Stimulated activated CD4-positive, alpha-beta T cell treated with anti-CD3 and anti-CD28 coated beads, Interleukin-1b, Interleukin-23, amount 100 ng/mL, for 4 hours (primary cell): ENCODE results near the gene HYAL3.

Experiments
- DNase-seq, 2 donors: peaks; one replicate each; pipeline ENCODE4 v3.0.0-alpha.2; 2020; ENCODE audit warnings: low read depth in 2 of 2

Gene HYAL3, protein sequence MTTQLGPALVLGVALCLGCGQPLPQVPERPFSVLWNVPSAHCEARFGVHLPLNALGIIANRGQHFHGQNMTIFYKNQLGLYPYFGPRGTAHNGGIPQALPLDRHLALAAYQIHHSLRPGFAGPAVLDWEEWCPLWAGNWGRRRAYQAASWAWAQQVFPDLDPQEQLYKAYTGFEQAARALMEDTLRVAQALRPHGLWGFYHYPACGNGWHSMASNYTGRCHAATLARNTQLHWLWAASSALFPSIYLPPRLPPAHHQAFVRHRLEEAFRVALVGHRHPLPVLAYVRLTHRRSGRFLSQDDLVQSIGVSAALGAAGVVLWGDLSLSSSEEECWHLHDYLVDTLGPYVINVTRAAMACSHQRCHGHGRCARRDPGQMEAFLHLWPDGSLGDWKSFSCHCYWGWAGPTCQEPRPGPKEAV

DNA sequence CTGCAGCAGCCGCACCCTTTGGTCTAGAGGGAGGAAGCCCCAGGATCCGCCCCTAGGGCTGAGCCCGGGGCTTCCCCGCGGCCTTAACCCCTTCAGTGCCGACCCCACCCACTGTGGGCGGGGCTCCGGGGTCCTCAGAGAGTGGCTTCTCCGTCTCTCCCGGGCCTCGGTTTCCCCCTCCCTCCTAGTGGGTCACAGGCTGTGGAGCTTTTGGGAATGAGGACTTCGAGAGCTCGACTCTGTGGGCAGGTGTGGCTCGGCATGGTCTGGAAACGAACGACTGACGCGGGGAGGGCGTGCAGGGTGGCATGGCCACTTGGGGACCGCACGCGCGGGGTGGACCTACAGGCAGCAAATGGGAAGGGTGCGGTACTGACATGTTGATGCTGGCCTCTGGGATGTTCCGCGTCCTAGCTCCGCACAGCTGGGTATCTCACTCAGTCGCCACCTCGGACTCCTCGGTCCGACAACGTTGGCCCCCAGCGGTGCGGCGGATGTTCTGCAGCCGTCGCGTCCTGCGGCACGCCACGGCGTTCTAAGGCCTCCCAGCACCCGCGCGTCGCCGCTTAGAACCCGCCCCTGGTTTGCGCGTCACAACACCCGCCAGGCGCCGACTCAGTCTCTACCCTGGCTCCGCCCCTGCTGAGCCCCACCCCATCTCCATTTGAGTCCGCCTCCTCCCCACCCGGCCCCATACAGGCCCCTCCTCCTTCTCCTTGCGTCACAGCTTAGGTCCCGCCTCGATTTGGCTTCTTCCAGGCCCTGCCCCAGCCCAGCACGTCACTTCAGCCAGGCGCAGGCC is at the start of gene HYAL3, which contains the start of gene NAA80:
TSS of gene HYAL3 (minus strand) at position 570 of the 802 bp plus-strand sequence. CDS start 3,803 bp downstream, outside the sequence.
TSS of gene NAA80 (minus strand) at position 570 of the 802 bp plus-strand sequence. CDS start 1,942 bp downstream, outside the sequence.
- DNase-seq: peak; percentile 98 to 99

DNA sequence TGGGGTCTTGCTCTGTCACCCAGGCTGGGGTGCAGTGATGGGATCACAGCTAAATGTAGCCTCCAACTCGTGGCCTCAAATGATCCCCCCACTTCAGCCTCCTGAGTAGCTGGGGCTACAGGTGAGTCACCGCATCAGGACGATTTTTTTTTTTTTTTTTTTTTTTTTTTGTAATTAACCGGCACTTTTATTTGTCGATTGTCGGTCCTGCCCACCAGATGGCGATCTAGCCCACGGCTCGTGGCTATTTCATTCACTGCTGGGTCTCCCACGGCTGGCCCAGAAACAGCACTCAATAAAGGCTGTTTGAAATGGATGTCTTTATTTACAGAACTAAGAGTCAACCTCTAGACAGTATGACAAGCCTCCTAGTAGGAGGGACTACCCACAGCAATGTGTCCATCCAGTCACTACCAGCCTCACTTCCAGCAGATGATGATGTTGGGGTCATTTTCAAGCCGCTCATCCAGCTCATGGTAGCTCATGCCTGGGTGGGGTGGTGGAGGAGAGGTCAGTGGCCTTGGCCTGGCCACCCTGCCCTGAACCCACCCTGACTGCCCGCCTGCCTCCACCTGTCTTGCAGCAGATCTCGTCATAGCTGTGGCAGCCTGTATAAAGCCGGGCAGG is 48.1 kb upstream of the HYAL3 start:
- DNase-seq: peak; percentile 56 to 63

DNA sequence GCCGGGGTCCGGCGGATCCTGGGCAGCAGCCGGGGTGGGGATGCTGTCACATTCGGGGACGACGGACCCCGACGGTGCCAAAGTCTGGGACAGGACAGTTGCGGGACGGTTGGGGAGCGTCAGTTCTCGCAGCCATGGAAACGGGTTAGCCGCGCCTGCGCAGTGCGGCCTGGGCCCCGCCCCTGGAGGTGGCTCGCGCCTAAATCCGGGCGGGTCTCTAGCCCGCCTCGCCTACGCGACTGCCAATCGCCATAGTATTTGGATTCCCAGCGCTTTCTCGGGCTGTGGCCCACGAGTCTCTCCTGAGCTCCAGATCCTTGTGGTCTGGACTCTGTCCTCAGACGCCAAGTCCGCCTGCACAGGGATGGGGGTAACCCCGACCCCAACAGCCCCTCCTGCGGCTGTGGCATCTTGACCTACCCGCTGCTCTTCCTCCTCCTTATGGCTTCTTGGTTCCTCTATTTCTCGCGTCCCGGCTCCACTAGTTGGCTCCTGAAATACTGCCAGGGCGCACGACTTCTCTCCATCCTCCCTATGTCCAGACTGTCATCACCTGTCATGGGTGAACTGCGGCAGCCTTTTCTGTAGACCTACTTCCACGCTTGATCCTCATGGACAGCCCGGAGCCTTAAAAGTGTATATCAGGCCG is 46.5 kb upstream of the HYAL3 start, which contains the start of gene ZMYND10:
TSS of gene ZMYND10 (minus strand) at position 147 of the 649 bp plus-strand sequence. CDS start 153 bp downstream, outside the sequence.
- peak; percentile 54 to 69 for DNase-seq

DNA sequence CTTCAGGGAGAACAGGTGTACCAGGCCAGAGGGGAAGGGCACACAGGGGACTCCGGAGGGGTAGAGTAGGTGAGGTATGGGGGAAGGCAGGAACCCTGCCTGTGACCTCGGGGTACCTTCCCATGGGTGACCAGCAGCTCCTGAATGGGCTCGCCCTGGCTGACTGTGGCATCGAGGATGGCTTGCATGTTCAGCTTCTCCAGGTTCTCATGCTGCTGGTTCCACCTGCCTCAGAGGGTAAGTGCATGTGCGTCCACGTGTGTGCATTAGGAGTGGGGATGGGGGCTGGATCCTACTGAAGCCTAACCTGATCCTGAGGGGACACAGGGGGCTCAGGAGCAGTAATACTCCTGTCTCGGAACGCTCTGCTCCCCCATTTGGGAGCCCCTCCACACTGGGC is 45.8 kb upstream of the HYAL3 start:
- no peak for DNase-seq

DNA sequence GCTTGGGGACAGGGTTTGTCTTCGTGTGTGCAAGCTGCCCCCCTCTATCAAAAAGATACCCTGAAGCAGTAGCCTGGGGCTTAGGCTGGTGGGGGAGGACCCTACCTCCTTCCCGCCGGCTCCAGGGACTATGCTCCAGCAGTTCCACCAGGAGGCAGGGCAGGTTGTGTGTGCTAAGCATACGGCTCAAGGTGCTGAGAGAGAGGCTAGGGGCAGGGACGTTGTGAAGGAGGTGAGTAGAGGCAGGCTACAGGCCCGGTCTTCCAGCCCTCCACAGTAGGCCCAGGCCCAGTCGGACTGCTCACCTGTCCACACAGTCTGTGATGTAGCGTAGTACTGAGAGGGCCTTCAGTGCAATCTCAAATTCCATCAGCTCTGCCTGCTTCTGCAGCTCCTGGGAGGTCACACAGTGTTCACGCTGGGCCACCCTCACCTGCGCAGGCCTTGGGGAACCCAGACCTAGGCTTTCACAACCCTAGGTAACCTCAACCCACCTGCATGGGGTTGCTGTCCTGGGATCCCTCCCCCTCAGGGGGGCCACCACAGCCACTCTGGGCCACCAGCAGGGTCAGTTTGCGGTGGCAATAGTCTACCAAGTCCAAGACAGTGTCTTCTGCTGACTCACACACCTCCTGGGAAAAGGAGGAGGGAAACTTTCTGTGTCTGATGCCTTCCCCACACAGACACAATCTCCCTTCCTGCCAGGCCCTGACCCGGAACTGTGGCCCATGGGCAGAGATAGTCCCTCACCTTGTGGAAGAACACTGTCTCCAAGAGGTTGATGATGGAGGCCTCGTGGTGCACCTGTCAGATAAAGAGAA is 43.8 kb upstream of the HYAL3 start:
- DNase-seq: no peak

DNA sequence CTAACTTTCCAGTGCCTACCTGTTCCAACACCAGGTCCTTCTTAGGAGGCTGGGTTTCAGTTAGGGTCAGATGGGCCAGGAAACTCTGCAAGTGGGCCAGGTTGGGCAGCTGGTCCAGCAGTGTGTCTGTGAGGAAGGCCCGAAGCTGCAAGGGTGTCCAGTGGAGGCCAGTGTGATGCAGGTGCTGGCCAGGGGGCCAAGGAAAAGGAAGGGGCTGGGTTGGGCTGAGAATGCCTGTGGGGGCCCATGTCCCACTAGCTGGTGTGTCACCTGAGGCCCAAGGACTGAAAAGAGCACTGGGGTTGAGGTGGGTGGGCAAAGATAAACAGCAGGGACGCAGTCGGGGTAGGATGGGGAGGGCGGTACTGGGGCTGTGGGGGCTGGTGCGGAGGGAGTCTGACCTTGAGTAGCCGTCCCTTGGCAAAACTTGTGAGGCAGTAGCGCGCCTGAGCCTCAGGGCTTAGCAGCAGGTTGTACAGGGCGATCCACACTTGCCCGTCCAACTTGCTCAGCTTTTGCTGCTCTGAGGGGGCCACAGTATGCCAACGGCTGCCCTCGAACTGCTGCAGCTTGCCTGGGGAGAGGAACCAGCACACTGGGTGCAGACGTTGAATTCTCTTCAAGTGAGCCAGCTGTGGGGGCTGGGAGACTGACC is 42.9 kb upstream of the HYAL3 start:
- no peak for DNase-seq

DNA sequence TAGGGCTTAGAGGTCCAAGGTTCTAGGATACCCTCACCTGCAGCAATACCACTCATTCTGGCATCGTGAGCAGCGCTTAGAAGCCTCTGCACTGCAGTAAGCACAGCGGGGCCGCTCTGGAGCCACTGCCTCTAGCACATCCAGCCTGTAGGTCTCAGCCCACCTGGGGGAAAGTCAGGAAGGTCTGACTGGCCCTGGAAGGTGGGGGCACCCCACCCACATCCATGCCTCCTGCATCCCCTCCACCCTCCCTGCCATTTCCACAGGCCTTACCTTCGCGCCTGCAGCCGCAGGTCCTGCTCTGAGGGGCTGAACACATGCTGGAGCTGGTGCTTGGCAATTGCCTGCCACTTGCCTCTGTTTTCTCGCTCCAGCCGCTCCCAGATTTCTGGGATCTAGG is 42.3 kb upstream of the HYAL3 start:
- DNase-seq: no peak

DNA sequence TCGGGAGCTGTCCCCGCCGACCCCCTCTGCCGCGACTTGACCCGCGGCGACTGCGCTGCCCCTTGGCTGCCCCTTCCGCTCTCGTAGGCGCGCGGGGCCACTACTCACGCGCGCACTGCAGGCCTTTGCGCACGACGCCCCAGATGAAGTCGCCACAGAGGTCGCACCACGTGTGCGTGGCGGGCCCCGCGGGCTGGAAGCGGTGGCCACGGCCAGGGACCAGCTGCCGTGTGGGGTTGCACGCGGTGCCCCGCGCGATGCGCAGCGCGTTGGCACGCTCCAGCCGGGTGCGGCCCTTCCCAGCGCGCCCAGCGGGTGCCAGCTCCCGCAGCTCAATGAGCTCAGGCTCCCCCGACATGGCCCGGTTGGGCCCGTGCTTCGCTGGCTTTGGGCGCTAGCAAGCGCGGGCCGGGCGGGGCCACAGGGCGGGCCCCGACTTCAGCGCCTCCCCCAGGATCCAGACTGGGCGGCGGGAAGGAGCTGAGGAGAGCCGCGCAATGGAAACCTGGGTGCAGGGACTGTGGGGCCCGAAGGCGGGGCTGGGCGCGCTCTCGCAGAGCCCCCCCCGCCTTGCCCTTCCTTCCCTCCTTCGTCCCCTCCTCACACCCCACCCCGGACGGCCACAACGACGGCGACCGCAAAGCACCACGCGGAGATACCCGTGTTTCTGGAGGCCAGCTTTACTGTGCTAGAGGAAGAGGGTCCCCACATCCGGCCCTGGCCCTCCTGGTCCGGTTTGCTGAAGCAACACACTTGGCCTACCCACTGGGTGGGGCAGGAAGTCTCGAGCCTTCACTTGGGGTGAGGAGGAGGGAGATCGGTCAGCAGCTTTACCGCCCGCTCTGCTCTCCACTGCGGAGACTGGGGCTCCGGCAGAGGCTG is 41.5 kb upstream of the HYAL3 start, which contains the start of gene RASSF1:
TSS of gene RASSF1 (minus strand) at position 389 of the 882 bp plus-strand sequence. CDS start at position 358, 31 bp downstream.
- peak in 1 of 2 donors; percentile 64 for DNase-seq

DNA sequence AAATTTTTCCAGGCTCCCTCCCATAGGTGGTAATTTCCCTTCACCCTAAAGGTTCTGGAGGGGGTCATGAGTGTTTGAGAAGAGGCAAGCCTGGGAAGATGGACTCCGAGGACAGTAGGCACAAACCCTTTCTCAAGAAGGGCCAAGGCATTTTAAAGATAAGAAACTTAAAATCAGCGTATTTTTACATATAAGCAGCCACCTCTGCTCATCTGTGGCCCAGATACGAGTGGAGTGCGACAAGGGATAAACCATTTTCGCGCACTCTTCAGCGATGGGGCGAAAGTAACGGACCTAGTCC is 40.9 kb upstream of the HYAL3 start:
- DNase-seq: no peak

DNA sequence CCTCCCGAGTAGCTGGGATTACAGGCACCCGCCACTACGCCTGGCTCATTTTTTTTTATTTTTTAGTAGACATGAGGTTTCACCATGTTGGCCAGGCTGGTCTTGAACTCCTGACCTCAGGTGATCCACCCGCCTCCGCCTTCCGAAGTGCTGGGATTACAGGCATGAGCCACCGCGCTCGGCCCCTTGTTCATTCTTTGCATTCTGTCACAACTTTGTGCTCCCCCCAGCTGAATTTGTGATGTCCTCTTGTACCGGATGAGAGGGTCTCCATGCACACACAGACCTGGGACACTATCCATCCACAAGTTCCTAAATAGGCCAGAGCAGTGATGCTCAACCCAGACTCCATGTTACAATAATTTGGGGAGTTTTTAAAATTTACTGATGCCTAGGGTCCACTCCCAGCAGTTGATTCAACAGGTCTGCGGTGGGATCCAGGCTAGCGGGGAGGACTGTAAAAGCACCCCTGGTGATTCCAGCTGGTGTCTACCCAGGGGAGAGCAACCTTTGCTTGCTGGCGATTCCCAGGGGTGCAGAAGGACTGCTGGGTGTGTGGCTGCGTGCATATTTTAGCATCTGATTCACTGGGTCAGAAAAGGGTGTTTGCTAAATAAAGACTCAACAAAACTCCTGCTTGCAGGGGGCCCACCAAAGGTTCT is 40.4 kb upstream of the HYAL3 start:
- DNase-seq: no peak

DNA sequence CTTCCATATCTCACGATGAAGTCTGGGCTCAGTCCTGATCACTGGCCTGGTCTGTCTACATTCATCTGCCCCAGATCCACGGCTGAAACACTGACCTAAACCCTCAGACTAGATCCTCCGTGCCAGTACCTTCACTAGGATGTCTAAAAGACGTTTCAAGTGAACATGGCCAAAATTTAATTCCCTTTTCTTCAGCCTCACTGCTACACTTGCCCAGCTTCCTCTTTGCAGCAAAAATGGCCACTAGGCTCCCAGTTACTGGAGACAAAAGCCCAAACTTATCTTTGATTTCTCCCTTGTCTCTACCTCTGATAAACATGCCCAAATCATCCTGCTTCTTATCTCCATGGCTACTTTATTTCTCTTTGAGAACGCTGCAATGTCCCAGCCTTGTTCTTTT is 39.8 kb upstream of the HYAL3 start:
- DNase-seq: no peak

DNA sequence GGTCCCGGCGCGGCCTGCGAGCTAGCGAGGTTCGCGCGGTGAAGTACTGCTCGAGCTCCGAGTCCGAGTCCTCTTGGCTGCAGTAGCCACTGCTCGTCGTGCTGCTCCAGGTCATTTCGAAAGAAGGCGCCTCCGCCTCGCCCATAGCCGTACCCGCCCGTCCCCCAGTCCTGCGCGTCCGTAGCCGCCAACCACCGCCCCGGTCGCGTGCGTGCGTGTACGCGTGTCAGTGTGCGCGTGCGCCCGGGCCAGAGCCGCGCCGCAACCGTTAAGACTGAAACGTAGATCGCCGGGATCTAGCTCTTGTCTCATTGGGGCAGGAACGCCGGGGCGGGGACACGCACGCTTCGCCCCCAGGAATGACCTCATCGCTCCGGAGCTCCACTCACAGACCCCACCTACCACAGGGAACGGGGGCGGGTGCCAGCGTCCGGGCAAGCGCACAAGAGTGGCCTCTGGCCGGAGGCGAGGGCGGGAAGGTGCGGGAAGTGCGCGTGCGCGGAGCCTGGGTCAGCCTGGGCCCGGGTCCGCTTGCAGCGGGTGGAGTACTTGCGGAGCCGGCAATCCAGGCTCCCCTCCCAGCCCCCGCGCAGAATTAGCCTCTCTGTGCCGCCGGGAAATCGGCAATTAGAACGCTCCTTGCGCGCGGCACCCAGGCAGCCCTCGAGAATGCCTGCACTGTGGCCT is 38.1 kb upstream of the HYAL3 start:
- DNase-seq: peak; percentile 87 to 91

DNA sequence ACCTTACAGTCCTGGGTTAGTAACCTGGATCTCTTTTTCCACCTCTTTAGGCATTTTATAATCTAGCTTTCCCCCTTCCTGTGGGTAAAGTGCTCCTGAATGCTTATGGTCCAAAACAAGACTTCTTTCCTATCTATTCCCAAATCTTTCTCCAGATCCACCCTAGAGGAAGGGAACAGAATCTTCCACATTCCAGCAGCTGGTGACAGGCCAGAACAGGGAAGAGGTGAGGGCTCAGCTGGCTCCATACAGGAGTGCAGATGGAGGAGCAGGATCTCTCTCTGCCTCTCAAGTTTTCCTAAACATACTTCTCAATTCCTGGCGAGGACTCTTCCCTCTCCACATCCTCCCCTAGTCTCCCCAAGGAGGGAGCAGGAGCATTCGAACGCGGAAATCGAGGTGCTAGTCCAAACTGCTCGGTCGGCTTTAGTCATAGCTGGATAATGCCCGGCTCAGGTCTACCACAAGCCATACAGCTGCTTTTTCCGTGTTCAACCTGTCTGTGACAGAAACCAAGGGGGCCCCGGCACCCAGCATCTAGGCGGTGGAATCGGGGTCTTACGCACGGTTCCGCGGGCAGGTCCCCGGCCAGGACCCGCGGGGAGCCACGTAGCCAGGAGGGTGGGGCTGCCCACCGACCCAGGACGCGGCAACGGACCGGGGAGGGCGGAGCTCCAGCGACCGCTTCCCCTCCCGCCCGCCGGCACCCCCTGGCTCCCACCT is 37.4 kb upstream of the HYAL3 start:
- no peak for DNase-seq

DNA sequence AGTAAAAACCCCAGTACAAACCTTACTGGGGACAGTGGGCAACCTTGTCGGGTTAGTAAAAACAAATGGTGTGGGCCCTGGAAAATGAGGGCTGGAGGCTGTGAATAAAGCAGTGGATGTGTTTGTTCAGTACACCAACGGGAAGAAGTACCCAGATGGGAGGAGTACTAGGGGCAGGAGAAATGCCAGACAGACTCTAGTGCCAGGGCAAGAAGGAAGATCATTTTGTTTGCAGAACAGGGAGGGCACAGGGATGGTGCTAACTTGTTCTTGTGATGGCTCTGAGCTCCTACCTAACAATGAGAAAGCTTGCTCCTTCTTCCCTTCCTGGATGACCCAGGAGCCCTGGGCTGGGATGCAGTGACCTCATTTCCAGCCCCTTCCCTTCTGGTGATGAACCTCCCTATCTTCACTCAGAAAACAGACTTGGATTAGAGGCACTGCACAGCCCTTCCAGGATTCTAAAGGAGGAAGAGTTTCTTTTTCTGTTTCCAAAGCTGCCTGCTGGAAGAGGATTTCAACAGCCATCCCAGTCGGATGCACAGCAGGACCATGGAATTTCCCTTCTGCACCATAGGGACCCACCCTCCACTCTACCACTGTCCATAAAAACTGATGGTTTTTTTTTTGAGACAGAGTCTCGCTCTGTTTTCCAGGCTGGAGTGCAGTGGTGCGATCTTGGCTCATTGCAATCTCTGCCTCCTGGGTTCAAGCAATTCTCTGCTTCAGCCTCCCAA is 35.3 kb upstream of the HYAL3 start:
- no peak for DNase-seq

DNA sequence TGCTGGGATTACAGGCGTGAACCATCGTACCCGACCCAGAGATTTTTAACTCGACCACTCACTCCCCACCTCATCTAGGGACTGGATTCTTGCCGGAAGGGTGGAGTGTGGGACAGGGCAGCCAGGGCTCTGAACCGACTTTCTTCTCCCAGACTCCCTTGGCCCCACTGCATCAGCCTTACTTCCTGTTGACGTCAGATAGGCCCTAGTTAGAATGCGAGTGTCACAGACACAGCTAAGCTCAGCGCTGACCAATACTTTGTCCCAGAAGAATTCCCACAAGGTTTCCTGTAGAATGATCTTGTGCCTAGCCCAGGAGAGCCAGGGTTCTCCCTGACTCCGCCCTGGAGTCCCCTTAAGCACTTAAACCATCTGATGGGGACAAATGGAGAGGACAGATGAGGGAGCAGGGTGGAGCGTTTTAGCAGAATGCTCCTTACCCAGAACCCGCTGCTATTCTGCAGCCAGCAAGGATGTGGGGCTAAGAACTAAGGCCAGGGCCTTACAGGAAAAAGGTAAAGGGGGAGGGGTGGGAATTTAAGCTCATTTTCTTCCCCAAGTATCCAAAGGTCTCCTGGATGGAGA is 34.6 kb upstream of the HYAL3 start:
- no peak for DNase-seq

DNA sequence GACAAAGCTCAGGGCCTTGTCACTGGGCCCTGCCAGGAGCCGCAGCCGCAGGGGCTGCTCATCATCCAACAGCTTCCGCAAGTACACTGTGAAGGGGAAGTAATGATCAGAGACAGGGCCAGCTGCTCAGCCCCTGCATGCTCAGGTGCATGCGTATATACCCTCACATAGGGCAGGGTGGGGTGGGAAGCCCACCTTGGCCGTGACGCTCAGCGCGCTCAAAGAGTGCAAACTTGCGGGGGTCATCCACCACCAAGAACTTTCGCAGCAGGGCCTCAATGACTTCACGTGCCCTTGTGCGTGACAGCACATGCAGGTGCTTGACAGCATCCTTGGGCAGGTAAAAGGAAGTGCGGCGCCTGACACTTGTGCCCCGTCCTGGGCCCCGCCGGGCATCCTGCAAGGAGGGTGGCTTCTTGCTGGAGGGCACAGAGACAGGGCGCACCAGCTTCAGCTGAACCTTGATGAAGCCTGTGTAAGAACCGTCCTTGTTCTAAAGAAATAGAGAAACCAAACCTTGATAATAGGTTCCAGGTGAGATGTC is 32.2 kb upstream of the HYAL3 start:
- no peak for DNase-seq
